Measurements from ENCODE around the gene GRM8.

Gene GRM8

GRCh38 chr7:126805351-126805750 lies 447.4 kb downstream of the GRM8 start:
- no peaks in the 10 kb centered on the region for H3K27me3 Mint-ChIP-seq
- intact Hi-C loops (cut with micrococcal nuclease) = no loop called here
- no peak overlapping the region for H3K4me3 Mint-ChIP-seq
- no peaks in the 10 kb centered on the region for H3K36me3 Mint-ChIP-seq (ENCODE audit: low read depth)
- no peaks in the 10 kb centered on the region for H3K9me3 Mint-ChIP-seq
- no peak overlapping the region for H3K27ac Mint-ChIP-seq
- no peaks in the 10 kb centered on the region for H3K4me1 Mint-ChIP-seq (ENCODE audit: low read depth)

- H3K4me3 Mint-ChIP-seq = no peak overlapping the region
- no peaks in the 10 kb centered on the region for H3K9me3 Mint-ChIP-seq
- H3K27me3 Mint-ChIP-seq = peaks cover 1% of the 10 kb centered on the region
- no peak overlapping the region for H3K27ac Mint-ChIP-seq
- no peaks in the 10 kb centered on the region for H3K4me1 Mint-ChIP-seq (ENCODE audit: low read depth)
- no peaks in the 10 kb centered on the region for H3K36me3 Mint-ChIP-seq (ENCODE audit: low read depth)
- intact Hi-C loops (cut with micrococcal nuclease) = no loop called here
These were observed 448.1 kb downstream of the GRM8 start for GRCh38 chr7:126804604-126805003.

GRCh38 chr7:126803990-126804389 lies 448.8 kb downstream of the GRM8 start:
- intact Hi-C loops (cut with micrococcal nuclease) = no loop called here
- Mint-ChIP-seq H3K27ac (no peak overlapping the region), H3K9me3 (no peaks in the 10 kb centered on the region), H3K36me3 (ENCODE audit: low read depth) (no peaks in the 10 kb centered on the region), H3K27me3 (peaks cover 1% of the 10 kb centered on the region), H3K4me1 (ENCODE audit: low read depth) (no peaks in the 10 kb centered on the region), H3K4me3 (no peak overlapping the region)

DNA sequence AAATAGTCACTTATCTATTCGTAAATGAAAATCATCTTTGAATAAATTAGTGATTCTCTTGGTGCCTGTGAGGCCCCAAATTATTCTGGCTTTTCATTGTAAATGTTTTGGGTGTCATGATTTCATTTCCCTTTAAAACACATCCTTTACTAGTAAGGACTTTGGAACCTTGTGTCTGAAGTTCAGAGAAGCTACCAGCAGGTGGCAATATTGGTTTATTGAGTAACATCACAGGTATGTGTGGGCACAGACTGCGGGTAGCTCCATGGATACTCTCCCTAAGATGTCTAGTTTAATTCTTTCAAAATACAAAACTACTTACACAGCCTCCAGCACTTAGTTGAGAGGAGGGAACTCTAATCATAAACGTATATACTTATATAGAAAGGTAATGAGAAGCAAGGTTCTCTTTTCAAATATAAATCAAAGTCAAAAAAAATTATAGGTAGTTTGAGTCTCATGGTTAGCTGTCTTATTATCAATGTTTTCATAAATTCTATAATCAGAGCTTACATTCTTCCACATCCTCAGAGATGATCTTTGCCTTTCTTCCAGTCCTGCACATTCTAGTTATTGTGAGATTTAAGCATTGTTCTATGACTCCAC lies 449.6 kb downstream of the GRM8 start:
- Mint-ChIP-seq H3K36me3 (ENCODE audit: low read depth) (no peaks in the 10 kb centered on the region), H3K9me3 (no peaks in the 10 kb centered on the region), H3K27me3 (peaks cover 1% of the 10 kb centered on the region), H3K4me1 (ENCODE audit: low read depth) (no peaks in the 10 kb centered on the region), H3K27ac (no peak overlapping the region), H3K4me3 (no peak overlapping the region)
- intact Hi-C loops (cut with micrococcal nuclease) = no loop called here

GRCh38 chr7:126801733-126802132 lies 451.0 kb downstream of the GRM8 start:
- intact Hi-C loops (cut with micrococcal nuclease) = no loop called here
- Mint-ChIP-seq H3K36me3 (ENCODE audit: low read depth) (no peaks in the 10 kb centered on the region), H3K27me3 (peaks cover 1% of the 10 kb centered on the region), H3K4me1 (ENCODE audit: low read depth) (no peaks in the 10 kb centered on the region), H3K27ac (no peak overlapping the region), H3K9me3 (no peaks in the 10 kb centered on the region), H3K4me3 (no peak overlapping the region)

DNA sequence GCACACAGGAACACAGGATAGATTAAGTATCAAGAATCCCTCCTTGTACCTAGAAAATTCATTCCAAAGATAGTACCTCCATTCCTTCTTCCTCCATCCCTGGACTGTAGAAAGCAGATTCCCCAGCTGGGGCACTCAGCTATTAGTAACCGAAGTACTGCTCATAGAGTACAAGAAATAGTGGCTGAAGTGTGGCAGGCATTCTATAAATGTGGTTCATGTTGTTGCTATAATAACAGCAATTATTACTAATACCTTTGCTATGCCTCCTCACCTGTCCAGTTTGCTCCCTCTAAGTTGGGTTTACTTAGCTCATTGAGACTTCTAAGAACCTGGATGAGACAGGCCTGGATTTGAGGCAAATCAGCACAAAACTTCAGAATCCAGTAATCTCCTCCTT lies 453.2 kb downstream of the GRM8 start:
- H3K9me3 Mint-ChIP-seq = no peaks in the 10 kb centered on the region
- H3K4me1 Mint-ChIP-seq (ENCODE audit: low read depth) = no peaks in the 10 kb centered on the region
- H3K27me3 Mint-ChIP-seq = peaks cover 1% of the 10 kb centered on the region
- H3K4me3 Mint-ChIP-seq = no peak overlapping the region
- H3K27ac Mint-ChIP-seq = no peak overlapping the region
- intact Hi-C loops (cut with micrococcal nuclease) = no loop called here
- H3K36me3 Mint-ChIP-seq (ENCODE audit: low read depth) = no peaks in the 10 kb centered on the region

- Mint-ChIP-seq H3K4me1 (ENCODE audit: low read depth) (no peaks in the 10 kb centered on the region), H3K27ac (no peak overlapping the region), H3K36me3 (ENCODE audit: low read depth) (no peaks in the 10 kb centered on the region), H3K9me3 (no peaks in the 10 kb centered on the region), H3K4me3 (no peak overlapping the region), H3K27me3 (no peaks in the 10 kb centered on the region)
- intact Hi-C loops (cut with micrococcal nuclease) = no loop called here
These were observed 460.2 kb downstream of the GRM8 start for GRCh38 chr7:126792521-126792920.

- Mint-ChIP-seq H3K36me3 (ENCODE audit: low read depth) (no peaks in the 10 kb centered on the region), H3K27me3 (no peaks in the 10 kb centered on the region), H3K9me3 (no peaks in the 10 kb centered on the region), H3K4me3 (no peak overlapping the region), H3K27ac (no peak overlapping the region), H3K4me1 (ENCODE audit: low read depth) (no peaks in the 10 kb centered on the region)
- intact Hi-C loops (cut with micrococcal nuclease) = no loop called here
These were observed 461.4 kb downstream of the GRM8 start for GRCh38 chr7:126791306-126791705.

DNA sequence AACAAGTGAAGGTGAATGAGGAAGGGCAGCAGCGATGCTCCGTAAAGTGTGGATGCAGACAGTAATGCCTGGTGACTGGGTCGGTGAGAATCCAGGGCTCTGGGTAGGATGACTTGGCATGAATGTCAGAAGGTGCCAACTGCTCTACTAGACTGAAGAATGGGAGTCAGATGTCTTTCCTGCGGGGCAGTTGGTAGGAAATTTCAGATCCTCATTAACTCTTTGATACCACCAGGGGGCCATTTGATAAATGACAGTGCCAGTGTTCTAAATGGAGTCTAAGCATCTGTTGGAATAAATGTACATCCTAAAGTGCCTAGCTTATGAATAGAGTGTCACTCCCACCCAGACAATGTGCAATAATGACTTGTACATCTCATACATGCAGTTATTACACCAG lies 462.0 kb downstream of the GRM8 start:
- intact Hi-C loops (cut with micrococcal nuclease) = no loop called here
- Mint-ChIP-seq H3K4me1 (ENCODE audit: low read depth) (no peaks in the 10 kb centered on the region), H3K36me3 (ENCODE audit: low read depth) (no peaks in the 10 kb centered on the region), H3K27me3 (no peaks in the 10 kb centered on the region), H3K9me3 (no peaks in the 10 kb centered on the region), H3K4me3 (no peak overlapping the region), H3K27ac (no peak overlapping the region)

DNA sequence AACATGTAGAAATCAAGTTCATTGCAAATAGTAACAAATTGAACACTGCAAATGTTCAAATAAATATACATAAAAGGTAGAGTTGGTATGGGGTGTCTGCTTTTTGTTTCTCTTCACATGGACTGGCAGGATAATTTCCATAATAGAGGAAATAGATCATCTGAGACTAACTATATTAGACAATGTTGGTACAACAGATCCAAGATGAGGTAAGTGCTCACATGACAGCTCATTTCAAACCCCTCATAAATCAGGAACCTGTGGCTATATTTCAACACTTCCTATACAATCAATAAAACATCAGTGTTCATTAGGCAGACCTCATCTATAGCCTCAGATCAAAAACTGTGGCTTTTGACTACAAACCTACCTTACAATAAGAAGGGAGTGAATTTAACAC lies 469.1 kb downstream of the GRM8 start:
- no peaks in the 10 kb centered on the region for H3K36me3 Mint-ChIP-seq (ENCODE audit: low read depth)
- H3K4me1 Mint-ChIP-seq (ENCODE audit: low read depth) = no peaks in the 10 kb centered on the region
- H3K27me3 Mint-ChIP-seq = no peaks in the 10 kb centered on the region
- no peak overlapping the region for H3K4me3 Mint-ChIP-seq
- intact Hi-C loops (cut with micrococcal nuclease) = no loop called here
- H3K9me3 Mint-ChIP-seq = no peaks in the 10 kb centered on the region
- no peak overlapping the region for H3K27ac Mint-ChIP-seq

GRCh38 chr7:126780993-126781392 lies 471.7 kb downstream of the GRM8 start:
- no peaks in the 10 kb centered on the region for H3K27me3 Mint-ChIP-seq
- H3K4me1 Mint-ChIP-seq (ENCODE audit: low read depth) = no peaks in the 10 kb centered on the region
- H3K9me3 Mint-ChIP-seq = no peaks in the 10 kb centered on the region
- intact Hi-C loops (cut with micrococcal nuclease) = no loop called here
- H3K4me3 Mint-ChIP-seq = no peak overlapping the region
- H3K36me3 Mint-ChIP-seq (ENCODE audit: low read depth) = no peaks in the 10 kb centered on the region
- no peak overlapping the region for H3K27ac Mint-ChIP-seq

DNA sequence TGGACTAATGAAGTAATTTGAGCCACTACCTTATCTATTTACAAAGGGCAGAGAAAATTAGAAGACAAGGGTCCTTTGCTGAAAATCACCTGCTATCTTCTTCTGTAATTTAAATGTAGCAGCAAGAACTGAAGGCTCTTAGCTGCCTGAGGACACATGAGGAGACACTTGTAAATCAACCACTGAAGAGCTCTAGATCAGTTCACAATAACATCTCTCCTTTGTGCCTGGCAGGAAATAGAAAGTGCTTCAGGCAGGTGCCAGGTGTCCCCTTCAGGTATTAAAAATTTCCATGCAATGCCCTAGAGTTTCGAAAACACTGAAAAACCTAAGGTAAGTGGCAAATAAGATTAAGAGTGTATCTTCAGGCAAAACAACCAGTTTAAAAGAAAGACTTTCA lies 474.6 kb downstream of the GRM8 start:
- Mint-ChIP-seq H3K4me1 (ENCODE audit: low read depth) (no peaks in the 10 kb centered on the region), H3K9me3 (no peaks in the 10 kb centered on the region), H3K27ac (no peak overlapping the region), H3K36me3 (ENCODE audit: low read depth) (no peaks in the 10 kb centered on the region), H3K4me3 (no peak overlapping the region), H3K27me3 (no peaks in the 10 kb centered on the region)
- intact Hi-C loops (cut with micrococcal nuclease) = no loop called here

GRCh38 chr7:126776498-126776897 lies 476.2 kb downstream of the GRM8 start:
- Mint-ChIP-seq H3K9me3 (peaks cover 7% of the 10 kb centered on the region), H3K27me3 (no peaks in the 10 kb centered on the region), H3K4me3 (no peak overlapping the region), H3K4me1 (ENCODE audit: low read depth) (no peaks in the 10 kb centered on the region), H3K27ac (no peak overlapping the region), H3K36me3 (ENCODE audit: low read depth) (no peaks in the 10 kb centered on the region)
- intact Hi-C loops (cut with micrococcal nuclease) = no loop called here

DNA sequence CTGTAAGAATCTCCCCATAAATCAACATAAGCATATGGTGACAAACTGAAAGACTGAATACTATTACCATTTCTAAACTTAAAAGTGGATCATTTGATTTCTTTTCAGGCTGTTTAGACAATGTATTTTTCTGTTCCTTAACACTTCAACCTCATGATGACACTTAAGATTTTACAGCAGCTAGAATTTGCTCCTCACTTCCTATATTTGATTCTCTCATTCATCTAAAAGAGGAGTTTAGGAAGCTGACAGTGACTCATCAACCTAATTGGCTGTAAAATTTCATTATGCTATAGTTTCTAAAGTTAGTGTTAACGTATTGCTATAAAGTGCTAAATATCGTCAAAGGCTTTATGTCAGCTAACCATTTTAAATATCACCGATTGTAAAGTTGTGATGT lies 478.7 kb downstream of the GRM8 start:
- peaks cover 15% of the 10 kb centered on the region for H3K9me3 Mint-ChIP-seq
- intact Hi-C loops (cut with micrococcal nuclease) = no loop called here
- H3K4me3 Mint-ChIP-seq = no peak overlapping the region
- H3K36me3 Mint-ChIP-seq (ENCODE audit: low read depth) = no peaks in the 10 kb centered on the region
- H3K27me3 Mint-ChIP-seq = no peaks in the 10 kb centered on the region
- no peaks in the 10 kb centered on the region for H3K4me1 Mint-ChIP-seq (ENCODE audit: low read depth)
- H3K27ac Mint-ChIP-seq = no peak overlapping the region

- no peaks in the 10 kb centered on the region for H3K4me1 Mint-ChIP-seq (ENCODE audit: low read depth)
These were observed 483.9 kb downstream of the GRM8 start for GRCh38 chr7:126768836-126769235.

More at GRCh38 chr7:126768836-126769235, 483.9 kb downstream of the GRM8 start:
- intact Hi-C loops (cut with micrococcal nuclease) = no loop called here
- no peaks in the 10 kb centered on the region for H3K36me3 Mint-ChIP-seq (ENCODE audit: low read depth)
- peaks cover 15% of the 10 kb centered on the region for H3K9me3 Mint-ChIP-seq
- H3K4me3 Mint-ChIP-seq = no peak overlapping the region
- H3K27me3 Mint-ChIP-seq = no peaks in the 10 kb centered on the region
- no peak overlapping the region for H3K27ac Mint-ChIP-seq
